ENCODE results near the gene KRTAP5-7. TPM values are rescaled to one million over a fixed set of nuclear protein-coding genes. Genes with fewer than 3 reads are reported as not detected.

KRTAP5-7 gene
- total RNA-seq, 1 experiment from 2014 or later, result not detected

DNA sequence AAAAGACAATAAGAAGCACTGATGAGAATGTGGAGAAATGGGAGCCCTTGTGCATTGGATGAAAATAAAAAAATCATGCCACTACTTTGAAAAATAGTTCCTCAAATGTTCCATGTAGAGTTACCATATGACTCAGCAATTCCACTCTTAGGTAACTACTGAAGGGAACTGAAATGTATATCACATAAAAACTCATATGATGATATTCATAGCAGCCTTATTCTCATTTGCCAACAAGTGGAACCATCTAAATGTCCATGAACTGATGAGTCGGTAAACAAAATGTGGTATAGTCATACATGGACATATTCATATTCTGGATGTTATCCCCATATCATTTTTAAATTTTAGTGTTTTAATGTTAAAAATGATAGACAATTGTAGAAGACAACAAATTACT, 24.6 kb downstream of the KRTAP5-7 start:
- ATAC-seq, result no peak
- BruUV-seq (replicated peaks), result no TSS peak
- Histone ChIP-seq H4K20me1 (ENCODE audit: insufficient read depth) (no peaks in the 10 kb centered on the region), H3K27ac (ENCODE audit: low read depth, low read length) (no peak overlapping the region), H3K36me3 (ENCODE audit: control insufficient read depth in 1 of 2, insufficient read depth in 2 of 2, low read length in 2 of 2) (no peaks in the 10 kb centered on the region), H3K4me3 (replicated peaks in 1 of 2; ENCODE audit: low read depth in 1 of 2, low read length in 2 of 2) (no peak overlapping the region), H3K27me3 (ENCODE audit: insufficient read depth, low read length) (peaks cover 19% of the 10 kb centered on the region; the same call in 1 of the 2 replicates), H2AFZ (ENCODE audit: low read depth, low read length, poor library complexity, severe bottlenecking) (no peak overlapping the region), H3K4me2 (ENCODE audit: low read length) (no peak overlapping the region), H3K9me2 (ENCODE audit: insufficient read depth) (no peaks in the 10 kb centered on the region), H3K9me3 (ENCODE audit: control insufficient read depth in 1 of 2, insufficient read depth in 1 of 2, low read depth in 1 of 2, low read length in 2 of 2) (no peaks in the 10 kb centered on the region), H3K4me1 (ENCODE audit: control insufficient read depth in 1 of 2, insufficient read depth in 2 of 2, low read length in 2 of 2) (no peaks in the 10 kb centered on the region), H3K79me2 (ENCODE audit: insufficient read depth, low read length) (no peaks in the 10 kb centered on the region), H3K9ac (ENCODE audit: low read length) (no peak overlapping the region)
- intact Hi-C loops (cut with micrococcal nuclease), result no loop called here
- ChIA-PET POLR2A (no interaction called here), RAD21 (ENCODE audit: low non-redundant PET in 1 of 2, low total read pairs in 2 of 2, uncharacterized antibody in 2 of 2, unreplicated experiment in 2 of 2) (no interaction called here), CTCF (no interaction called here)
- TF ChIP-seq ELF1 (IDR thresholded peaks at IDR 0.05; ENCODE audit: borderline replicate concordance, low read depth) (no peak), SRF (IDR thresholded peaks at IDR 0.05; ENCODE audit: low read depth) (no peak), CEBPB (IDR thresholded peaks at IDR 0.05; ENCODE audit: low read depth) (no peak), ATF3 (IDR thresholded peaks at IDR 0.05) (no peak), SIN3A (IDR thresholded peaks at IDR 0.05; ENCODE audit: low read depth) (no peak), SP1 (IDR thresholded peaks at IDR 0.05; ENCODE audit: low read depth) (no peak), TCF7L2 (IDR thresholded peaks at IDR 0.05; ENCODE audit: borderline replicate concordance, extremely low read depth, insufficient read depth, insufficient read length) (no peak), POLR2A (IDR thresholded peaks at IDR 0.05; ENCODE audit: borderline replicate concordance, extremely low read depth, insufficient read depth, insufficient read length) (no peak), ZFX (IDR thresholded peaks at IDR 0.05) (no peak), EGR1 (IDR thresholded peaks at IDR 0.05; ENCODE audit: low read depth) (no peak)
- TF ChIP-seq, protein P1, sequence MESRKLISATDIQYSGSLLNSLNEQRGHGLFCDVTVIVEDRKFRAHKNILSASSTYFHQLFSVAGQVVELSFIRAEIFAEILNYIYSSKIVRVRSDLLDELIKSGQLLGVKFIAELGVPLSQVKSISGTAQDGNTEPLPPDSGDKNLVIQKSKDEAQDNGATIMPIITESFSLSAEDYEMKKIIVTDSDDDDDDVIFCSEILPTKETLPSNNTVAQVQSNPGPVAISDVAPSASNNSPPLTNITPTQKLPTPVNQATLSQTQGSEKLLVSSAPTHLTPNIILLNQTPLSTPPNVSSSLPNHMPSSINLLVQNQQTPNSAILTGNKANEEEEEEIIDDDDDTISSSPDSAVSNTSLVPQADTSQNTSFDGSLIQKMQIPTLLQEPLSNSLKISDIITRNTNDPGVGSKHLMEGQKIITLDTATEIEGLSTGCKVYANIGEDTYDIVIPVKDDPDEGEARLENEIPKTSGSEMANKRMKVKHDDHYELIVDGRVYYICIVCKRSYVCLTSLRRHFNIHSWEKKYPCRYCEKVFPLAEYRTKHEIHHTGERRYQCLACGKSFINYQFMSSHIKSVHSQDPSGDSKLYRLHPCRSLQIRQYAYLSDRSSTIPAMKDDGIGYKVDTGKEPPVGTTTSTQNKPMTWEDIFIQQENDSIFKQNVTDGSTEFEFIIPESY (IDR thresholded peaks at IDR 0.05; ENCODE audit: extremely low read depth, insufficient replicate concordance, low read length), result no peak
- DNase-seq (ENCODE audit: low read depth, low spot score), result no peak
